Purkinje cell (primary cell): ENCODE data around the gene FBLIM1. TPM values are rescaled to one million over a fixed set of nuclear protein-coding genes. Genes with fewer than 3 reads are reported as not detected.

ENCODE experiments used
- polyA plus RNA-seq: library from polyadenylated mRNA; unstranded; fragments of >200 nt; fragmentation: Nextera tagmentation; gene quantifications from 2 replicates; pipeline ENCODE4 v1.2.1, GENCODE V29; 2014

FBLIM1 gene
- 0.07 TPM in 1 of 2 replicates, not detected in the other for polyA plus RNA-seq

GRCh38 chr1:15758343-15758931, at the start of gene FBLIM1:
TSS of gene FBLIM1 (plus strand) at chr1:15758795. CDS start at chr1:15764984, 6,189 bp downstream.

GRCh38 chr1:15736038-15736891, 22.3 kb upstream of the FBLIM1 start, which contains the start of gene SLC25A34:
TSS of gene SLC25A34 (plus strand) at chr1:15736258. CDS start at chr1:15736486, 228 bp downstream.

GRCh38 chr1:15742339-15742801, 16.2 kb upstream of the FBLIM1 start, which contains the start of gene TMEM82:
TSS of gene TMEM82 (plus strand) at chr1:15742499. CDS start at chr1:15742560, 61 bp downstream.

GRCh38 chr1:15807549-15807948, 49.0 kb downstream of the FBLIM1 start, which contains the start of gene UQCRHL:
TSS of gene UQCRHL (minus strand) at chr1:15807649. CDS start at chr1:15807649, 0 bp downstream.

Other genes starting within 250 kb of the FBLIM1 start
- 2.1 and 2.5 TPM in 2 replicates for gene CASP9, start 234.6 kb upstream of the FBLIM1 start, polyA plus RNA-seq
- gene DNAJC16, start 231.9 kb upstream of the FBLIM1 start, polyA plus RNA-seq, result 22.4 and 60.2 TPM in 2 replicates
- gene AGMAT, start 173.7 kb upstream of the FBLIM1 start, polyA plus RNA-seq, result 0.97 TPM in 1 of 2 replicates, not detected in the other
- gene DDI2, start 141.3 kb upstream of the FBLIM1 start, polyA plus RNA-seq, result 2.0 and 3.1 TPM in 2 replicates
- gene PLEKHM2, start 74.5 kb upstream of the FBLIM1 start, polyA plus RNA-seq, result 0.75 and 3.6 TPM in 2 replicates
- 0.11 and 0.15 TPM in 2 replicates for gene SLC25A34, start 22.5 kb upstream of the FBLIM1 start, polyA plus RNA-seq
- not detected in 2 replicates for gene TMEM82, start 16.3 kb upstream of the FBLIM1 start, polyA plus RNA-seq
- gene UQCRHL, start 48.9 kb downstream of the FBLIM1 start, polyA plus RNA-seq, result 11.2 and 13.8 TPM in 2 replicates
- gene SPEN, start 88.9 kb downstream of the FBLIM1 start, polyA plus RNA-seq, result 3.9 and 12.8 TPM in 2 replicates
- 0.32 and 2.6 TPM in 2 replicates for gene ZBTB17, start 217.3 kb downstream of the FBLIM1 start, polyA plus RNA-seq
- gene SRARP, start 245.4 kb downstream of the FBLIM1 start, polyA plus RNA-seq, result not detected in 2 replicates